Measurements from ENCODE around the gene SARDH.

SARDH gene

GRCh38 chr9:133665535-133665934 lies 72.6 kb downstream of the SARDH start:
- POLR2A ChIA-PET (ENCODE audit: low non-redundant PET): no interaction called here
- no peak for TF ChIP-seq CTCF (conservative IDR thresholded peaks at IDR 0.05; ENCODE audit: low read depth)
- CTCF ChIA-PET: interaction anchor here (1.0 to 1.4 kb wide), 2 partner anchors 12 to 13 kb away, joined by 3 read pairs; no protein-coding TSS in a partner anchor
- no peak overlapping the region for H3K27ac ChIP-seq
- no peak for DNase-seq (ENCODE audit: low spot score)

- TF ChIP-seq CTCF (conservative IDR thresholded peaks at IDR 0.05; ENCODE audit: low read depth): no peak
- DNase-seq (ENCODE audit: low spot score): no peak
- CTCF ChIA-PET: interaction anchor here (1.0 to 1.4 kb wide), 2 partner anchors 12 to 14 kb away, joined by 3 read pairs; no protein-coding TSS in a partner anchor
- POLR2A ChIA-PET (ENCODE audit: low non-redundant PET): no interaction called here
- H3K27ac ChIP-seq: no peak overlapping the region
Measured at GRCh38 chr9:133665096-133665495, 73.1 kb downstream of the SARDH start.

- no peak for DNase-seq (ENCODE audit: low spot score)
- no peak for TF ChIP-seq CTCF (conservative IDR thresholded peaks at IDR 0.05; ENCODE audit: low read depth)
- no peak overlapping the region for H3K27ac ChIP-seq
- ChIA-PET POLR2A (ENCODE audit: low non-redundant PET) (no interaction called here), CTCF (interaction anchor here (1.4 kb wide), 1 partner anchor 11 kb away, joined by 3 read pairs; no protein-coding TSS in a partner anchor)
Measured at GRCh38 chr9:133664173-133665050, 73.7 kb downstream of the SARDH start.

GRCh38 chr9:133661846-133662540 lies 76.2 kb downstream of the SARDH start:
- TF ChIP-seq CTCF (conservative IDR thresholded peaks at IDR 0.05; ENCODE audit: low read depth): no peak
- no peak overlapping the region for H3K27ac ChIP-seq
- ChIA-PET CTCF (interaction anchor here (0.6 kb wide), 2 partner anchors 275 to 478 kb away, joined by 4 read pairs; no protein-coding TSS in a partner anchor), POLR2A (ENCODE audit: low non-redundant PET) (no interaction called here)
- DNase-seq (ENCODE audit: low spot score): no peak

- H3K27ac ChIP-seq: peak overlapping the region; percentile 62
- CTCF ChIA-PET: no interaction called here
- no peak for DNase-seq (ENCODE audit: low spot score)
- TF ChIP-seq CTCF (conservative IDR thresholded peaks at IDR 0.05; ENCODE audit: low read depth): no peak
- POLR2A ChIA-PET (ENCODE audit: low non-redundant PET): no interaction called here
Measured at GRCh38 chr9:133659516-133659915, 78.6 kb downstream of the SARDH start.
